ENCODE measurements around the gene TMEM266.
A peak's percentile ranks its signal among the peaks of the same experiment; 100 is the strongest.

The TMEM266 gene

DNA sequence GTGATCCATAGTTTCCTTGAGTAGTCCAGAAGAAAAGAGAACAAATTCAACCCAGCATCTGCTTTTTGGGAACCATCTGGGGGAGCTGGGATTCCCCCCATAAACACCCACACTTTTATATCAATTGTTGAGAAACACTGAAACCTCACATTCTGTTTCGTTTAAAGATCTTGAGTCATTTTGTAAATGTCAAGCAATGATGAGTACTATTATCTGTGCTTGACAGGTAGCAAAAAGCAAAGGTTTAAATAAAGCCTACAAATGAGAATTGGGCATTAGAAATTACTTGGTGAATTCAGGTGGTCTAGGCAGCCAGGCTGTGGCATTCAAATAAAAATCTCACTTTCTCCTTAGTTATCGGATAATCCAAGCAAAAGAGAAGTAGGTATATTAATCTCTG lies 75.7 kb downstream of the TMEM266 start:
- no peak for DNase-seq

DNA sequence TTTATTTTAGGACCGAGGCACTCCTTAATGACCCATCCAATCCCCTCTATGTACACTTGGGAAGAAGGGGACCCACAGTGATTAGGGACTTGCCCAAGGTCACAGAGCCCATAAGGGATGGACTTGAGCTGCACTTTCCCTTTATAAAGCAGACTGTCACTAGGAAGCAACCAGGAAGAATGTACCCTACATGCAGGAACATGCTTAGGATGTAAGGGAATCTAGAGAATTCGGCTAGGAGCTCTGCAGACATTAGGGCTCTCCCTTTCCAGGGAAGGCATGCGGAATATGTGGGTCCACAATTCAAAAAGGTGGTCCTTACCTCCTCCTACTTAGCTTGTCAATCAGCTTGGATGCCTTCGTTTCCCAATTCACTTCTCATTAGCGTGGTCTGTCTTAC lies 78.7 kb downstream of the TMEM266 start:
- no peak for DNase-seq

DNA sequence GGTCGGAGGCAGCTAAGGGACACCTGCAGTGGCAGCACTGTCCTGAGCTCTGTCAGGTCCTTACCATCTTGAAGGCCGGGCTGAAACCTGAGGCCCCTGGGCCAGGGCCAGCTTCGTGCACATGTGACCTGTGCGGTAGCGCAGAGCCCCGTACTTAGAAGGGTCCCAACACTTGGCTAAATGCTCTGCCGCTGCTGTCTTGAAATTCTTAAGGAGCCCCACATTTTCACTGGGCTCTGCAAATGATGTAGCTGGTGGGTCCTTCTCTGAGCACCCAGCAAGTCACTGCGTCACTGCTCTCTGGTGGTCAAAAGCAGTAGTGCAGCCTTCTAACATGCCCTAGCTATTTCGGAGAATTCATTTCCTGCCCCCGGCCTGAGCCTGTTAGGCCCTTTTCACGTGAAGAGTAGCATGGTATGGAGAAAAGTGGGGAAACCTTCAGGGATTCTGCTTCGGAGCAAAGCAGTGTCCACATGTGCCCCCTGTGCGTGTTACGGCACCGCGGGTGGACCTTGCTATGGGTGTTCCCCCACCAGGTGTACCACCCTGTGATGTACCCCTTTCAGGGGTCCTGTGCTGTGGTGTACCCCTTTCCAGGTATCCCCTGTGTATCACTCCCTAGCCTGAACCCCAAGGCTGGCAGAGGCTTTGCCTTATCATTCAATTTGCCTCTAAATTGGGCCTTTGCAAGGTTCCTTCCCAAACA lies 79.7 kb downstream of the TMEM266 start:
- peak in 1 of 2 experiments; percentile 33 for DNase-seq

GRCh38 chr15:76140074-76140464 lies 80.3 kb downstream of the TMEM266 start:
- DNase-seq, result peak; percentile 71 to 83

DNA sequence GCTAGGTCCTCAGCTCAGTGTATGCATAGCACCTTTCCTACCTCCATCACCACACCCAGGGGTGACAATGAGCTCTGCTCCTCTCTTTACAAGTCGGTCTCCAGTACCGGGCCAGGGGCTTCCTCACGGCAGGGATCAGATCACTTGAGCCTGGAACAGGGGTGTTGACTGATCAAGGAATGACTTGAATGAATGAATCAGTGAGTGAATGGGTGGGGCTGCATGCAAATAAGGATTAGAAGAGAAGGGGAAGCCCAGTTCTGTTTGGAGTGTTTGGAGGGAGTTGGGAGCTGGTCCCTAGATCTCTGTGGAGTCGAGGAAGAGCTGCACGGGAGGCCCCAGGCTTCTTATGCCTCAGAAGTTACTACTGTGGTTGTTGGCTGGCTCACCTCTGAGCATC lies 87.0 kb downstream of the TMEM266 start:
- no peak for DNase-seq

GRCh38 chr15:76147906-76148570 lies 88.3 kb downstream of the TMEM266 start:
- peak in 1 of 2 experiments; percentile 15 for DNase-seq

- peak in 1 of 2 experiments; percentile 26 for DNase-seq
Observed at GRCh38 chr15:76149291-76149915, 89.6 kb downstream of the TMEM266 start.

DNA sequence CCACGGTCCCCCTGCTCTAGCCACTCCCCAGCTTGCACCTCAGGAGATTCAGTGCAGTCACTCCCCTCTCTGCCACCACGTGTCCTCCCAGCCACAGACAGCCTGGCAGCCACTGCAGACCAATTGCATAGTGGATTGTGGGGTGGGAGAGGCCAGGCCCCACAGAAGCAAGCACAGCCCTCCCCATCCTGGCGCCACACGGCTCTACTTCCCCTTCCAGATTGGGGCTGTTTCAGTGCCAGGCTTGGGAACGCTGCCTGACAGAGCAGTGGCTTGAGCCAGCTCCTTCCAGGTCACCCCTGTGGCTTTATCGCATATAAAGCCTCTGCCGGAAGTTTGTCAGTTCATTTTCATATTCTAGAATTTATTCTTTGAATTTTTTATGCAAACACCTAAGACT lies 90.7 kb downstream of the TMEM266 start:
- DNase-seq, result peak; percentile 80 to 96

- peak; percentile 80 to 96 for DNase-seq
Observed at GRCh38 chr15:76150971-76151598, 91.3 kb downstream of the TMEM266 start.

- DNase-seq, result no peak
Observed at GRCh38 chr15:76151599-76151974, 91.8 kb downstream of the TMEM266 start.

DNA sequence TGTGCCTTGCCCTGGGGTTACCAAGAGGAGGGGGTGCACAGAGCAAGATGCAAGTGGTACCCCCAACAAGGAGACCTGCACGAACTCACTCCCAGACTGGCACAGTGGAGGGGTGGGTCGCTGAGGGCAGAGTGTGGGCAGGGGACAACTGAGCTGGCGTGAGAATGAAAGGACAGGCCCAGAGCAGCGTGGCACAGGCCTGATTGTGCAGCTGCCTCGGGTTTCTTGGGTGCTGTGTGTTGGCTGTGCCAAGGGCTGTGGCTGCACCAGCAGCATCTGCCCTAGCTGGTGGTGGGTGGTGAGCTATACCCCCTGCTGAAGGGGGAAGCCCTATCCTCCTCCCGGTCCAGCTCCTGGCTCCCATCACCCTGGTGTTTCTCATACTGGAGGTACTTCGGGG lies 92.4 kb downstream of the TMEM266 start:
- no peak for DNase-seq

DNA sequence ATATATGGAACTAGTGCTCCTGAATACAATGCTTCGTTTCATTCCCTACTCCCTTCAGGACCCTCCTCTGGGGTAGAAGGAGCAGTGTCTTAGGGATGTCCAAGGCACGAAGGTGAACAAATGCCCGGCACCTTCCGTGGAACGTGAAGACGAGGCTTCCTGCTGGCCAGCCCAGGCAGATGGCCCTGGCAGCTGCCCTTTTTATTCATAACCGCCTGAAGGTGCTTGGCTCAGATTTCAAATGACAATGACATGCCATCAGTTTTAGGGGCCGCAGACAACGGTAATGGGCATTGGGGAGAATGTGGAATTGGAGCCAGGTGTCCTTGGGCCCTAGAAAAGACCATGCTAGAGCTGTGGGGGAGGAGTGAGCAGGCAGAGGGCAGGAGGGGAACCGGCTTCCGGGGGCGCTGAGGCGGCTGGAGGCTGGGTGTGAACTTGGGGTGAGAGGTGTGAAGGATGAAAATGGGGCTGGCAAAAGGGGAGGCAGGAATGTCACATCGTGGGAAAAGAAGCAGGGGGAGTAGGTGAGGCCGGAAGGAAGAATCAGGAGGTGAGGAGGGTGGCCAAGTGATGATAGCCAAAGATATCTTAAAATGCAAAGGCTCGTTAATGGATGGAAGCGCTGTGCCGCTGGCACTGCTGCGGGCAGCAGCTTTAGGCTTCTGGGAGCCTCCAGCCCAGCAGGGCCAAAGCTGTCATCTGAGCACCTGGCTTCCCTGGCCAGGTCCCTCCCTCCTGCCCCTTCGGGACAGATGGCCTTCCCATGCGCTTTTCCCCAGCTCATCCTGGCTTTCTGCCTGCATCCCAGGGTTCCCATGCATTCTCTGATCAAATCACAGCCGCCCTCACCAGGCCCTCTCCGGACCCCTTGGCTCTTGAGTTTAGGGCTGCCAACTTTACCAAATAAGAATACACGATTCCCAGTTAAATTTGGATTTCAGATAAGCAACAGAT lies 93.7 kb downstream of the TMEM266 start:
- peak; percentile 23 to 58 for DNase-seq

DNA sequence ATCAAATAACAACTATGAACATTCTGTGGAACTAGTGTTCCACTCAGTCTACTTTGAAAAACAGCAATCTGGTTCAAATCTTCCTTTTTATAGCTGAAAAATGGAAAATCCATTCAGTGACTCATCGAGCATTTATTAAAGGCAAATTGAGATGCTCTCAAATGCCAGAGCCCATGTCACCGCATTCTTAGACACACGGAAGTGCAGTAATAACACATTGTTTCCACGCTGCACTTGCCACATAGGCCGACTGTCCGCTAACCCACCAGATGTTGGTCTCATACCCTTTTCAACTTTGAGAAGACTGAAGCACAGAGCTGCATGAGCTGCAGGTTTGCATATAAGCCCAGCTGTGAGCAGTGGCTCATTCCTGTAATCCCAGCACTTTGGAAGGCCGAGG lies 95.9 kb downstream of the TMEM266 start:
- DNase-seq, result no peak

GRCh38 chr15:76158226-76158625 lies 98.4 kb downstream of the TMEM266 start:
- no peak for DNase-seq

- DNase-seq, result peak in 1 of 2 experiments; percentile 15
Observed at GRCh38 chr15:76158815-76159214, 99.0 kb downstream of the TMEM266 start.

DNA sequence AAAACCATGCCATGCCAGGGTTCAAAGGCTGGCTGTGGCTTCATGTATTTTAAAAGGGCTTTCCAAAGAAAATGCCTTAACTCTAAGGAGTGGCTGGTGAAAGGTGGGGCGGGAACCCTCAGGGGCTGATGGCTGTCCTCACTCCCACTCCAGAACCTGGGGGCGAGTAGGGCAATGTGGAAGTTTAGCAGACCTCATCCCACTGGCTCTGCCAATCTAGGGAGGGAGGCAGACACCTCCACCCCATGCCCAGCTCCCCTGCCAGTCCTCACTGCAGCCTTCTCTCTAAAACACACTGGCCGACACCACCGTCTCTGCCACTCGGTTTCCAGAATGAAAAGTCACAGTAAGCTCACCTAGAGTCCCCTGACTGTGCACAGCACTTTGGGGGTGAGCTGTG lies 99.5 kb downstream of the TMEM266 start:
- no peak for DNase-seq

GRCh38 chr15:76160426-76161152 lies 100.8 kb downstream of the TMEM266 start:
- no peak for DNase-seq

DNA sequence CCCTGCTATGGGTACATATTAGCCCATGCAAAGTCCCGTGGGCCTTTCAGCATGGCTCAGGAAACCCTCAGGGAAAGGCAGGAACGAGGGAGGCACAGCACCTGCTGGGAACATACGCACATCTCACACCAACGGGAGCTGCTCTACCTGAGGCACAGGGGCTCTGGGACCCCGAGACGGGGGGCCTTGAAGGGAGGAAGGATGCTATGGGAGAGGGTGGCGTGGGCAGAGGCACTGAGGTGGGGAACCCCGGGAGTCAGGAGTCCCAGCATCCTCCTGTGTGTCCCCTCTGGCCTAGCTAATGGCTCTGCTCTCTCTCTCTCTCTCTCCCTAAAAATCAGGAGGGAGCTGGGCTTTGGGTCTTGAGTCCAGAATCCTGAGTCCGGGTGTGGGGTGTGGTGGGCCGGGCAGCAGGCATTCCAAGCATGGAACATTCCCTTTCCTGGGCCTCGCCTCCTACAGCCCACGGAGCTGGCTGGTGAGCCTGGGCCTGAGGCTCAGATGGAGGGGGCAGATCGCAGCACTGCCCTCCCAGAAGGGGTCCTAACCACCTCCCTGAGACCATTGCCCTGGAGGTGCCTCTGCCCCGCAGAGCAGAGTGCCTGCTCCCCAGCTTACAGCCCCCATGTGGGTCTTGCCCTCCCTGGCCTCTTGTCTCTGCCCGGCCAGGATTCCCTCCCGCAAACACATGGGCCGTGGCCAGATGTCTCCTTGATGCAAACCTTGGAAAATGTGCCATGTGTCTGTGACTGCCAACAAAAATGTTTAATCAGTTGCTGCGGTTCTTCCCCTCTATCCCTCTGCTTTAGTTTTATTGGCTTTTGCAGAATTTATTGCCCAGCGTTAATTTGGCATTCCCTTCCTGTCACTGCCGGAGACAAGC lies 101.6 kb downstream of the TMEM266 start:
- no peak for DNase-seq

DNA sequence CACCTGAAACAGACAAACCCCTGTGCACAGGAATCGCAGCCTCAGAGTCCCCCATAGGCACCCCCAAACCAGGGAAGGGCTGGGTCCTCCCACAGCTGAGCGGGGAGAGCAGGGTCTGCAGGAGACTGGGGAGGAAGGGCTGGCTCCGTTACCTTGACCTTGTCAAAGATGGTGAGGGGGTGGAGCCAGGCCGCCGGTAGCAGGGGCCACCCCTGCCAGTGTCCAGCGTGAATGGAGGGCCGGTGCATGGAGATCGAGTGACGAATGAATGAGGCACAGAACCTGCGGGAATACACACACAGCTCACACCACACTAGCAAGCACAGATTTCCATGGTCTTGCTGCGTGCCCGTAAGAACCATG lies 102.2 kb downstream of the TMEM266 start:
- no peak for DNase-seq

DNA sequence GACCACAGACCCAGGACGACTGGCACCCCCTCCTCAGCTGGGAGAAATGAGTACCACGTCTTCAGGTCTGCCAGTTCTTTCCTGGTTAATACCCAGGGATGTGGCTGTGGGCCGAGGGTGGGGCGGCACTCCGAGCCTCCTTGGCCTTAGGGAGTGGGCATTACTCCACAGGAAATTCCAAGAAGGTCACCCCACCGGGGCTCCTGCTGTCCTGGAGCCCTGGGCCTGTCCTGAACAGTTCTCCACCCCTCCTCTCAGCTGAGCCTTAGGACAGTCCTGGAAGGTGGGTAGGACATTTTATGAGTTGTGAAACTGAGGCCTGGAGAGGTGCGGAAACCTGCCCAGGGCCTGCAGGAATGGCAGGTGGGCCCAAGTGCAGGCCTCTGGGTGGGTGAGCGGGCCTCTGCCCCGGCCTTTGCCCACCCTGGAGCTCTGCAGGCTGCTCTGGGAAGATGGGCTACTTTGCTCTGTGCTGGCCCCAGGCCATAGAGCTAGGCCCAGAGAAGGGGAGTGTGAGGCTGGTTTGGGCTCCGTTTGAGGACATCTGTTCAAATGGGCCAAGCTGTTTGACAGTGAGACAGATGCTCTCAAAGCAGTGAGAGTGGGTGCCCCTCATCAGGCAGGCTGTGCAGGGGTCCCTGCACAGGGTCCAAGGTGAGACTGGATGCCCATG lies 103.1 kb downstream of the TMEM266 start:
- no peak for DNase-seq

Measured in cerebellar nuclear complex (tissue), 1 donor.